Neuronal stem cell (in vitro differentiated cells): ENCODE results near the gene PEX11G.
A peak's percentile ranks its signal among the peaks of the same experiment; 100 is the strongest.

Source experiments
- DNase-seq: peaks from one replicate; pipeline ENCODE4 v3.0.0-alpha.2; 2013; ENCODE audit warnings: low spot score
- H2AFZ ChIP-seq: one replicate; pipeline ENCODE4 v1.6.1; 2013; ENCODE audit warnings: mild to moderate bottlenecking, low read length, inconsistent platforms
- H2AK5ac ChIP-seq: 2 replicates; pipeline ENCODE4 v1.6.1; 2013; ENCODE audit warnings: low read depth, mild to moderate bottlenecking, inconsistent platforms, low read length, moderate library complexity, mixed read lengths
- H2BK120ac ChIP-seq: 2 replicates; pipeline ENCODE4 v1.6.1; 2013; ENCODE audit warnings: low read depth, mild to moderate bottlenecking, inconsistent platforms, low read length, moderate library complexity, mixed read lengths
- H2BK12ac ChIP-seq: one replicate; pipeline ENCODE4 v1.6.1; 2013; ENCODE audit warnings: low read length, inconsistent platforms
- H2BK15ac ChIP-seq: 2 replicates; pipeline ENCODE4 v1.6.1; 2013; ENCODE audit warnings: mild to moderate bottlenecking, low read length, inconsistent platforms, mixed read lengths
- H2BK5ac ChIP-seq: one replicate; pipeline ENCODE4 v1.6.1; 2013; ENCODE audit warnings: inconsistent platforms, mild to moderate bottlenecking, low read length, moderate library complexity
- H3K14ac ChIP-seq: one replicate; pipeline ENCODE4 v1.6.1; 2013; ENCODE audit warnings: low read length, inconsistent platforms
- H3K18ac ChIP-seq: 2 replicates; pipeline ENCODE4 v1.6.1; 2013; ENCODE audit warnings: low read length, inconsistent platforms
- H3K23ac ChIP-seq: 2 replicates; pipeline ENCODE4 v1.6.1; 2013; ENCODE audit warnings: low read depth, mild to moderate bottlenecking, mixed read lengths, low read length, inconsistent platforms; ENCODE audit not compliant: poor library complexity
- H3K27ac ChIP-seq: replicated peaks from 3 replicates; pipeline ENCODE4 v1.5.1; 2013; ENCODE audit warnings: low read length, inconsistent platforms
- H3K27me3 ChIP-seq, 3 experiments: 2 replicates each; pipeline ENCODE4 v1.6.1; 2013; ENCODE audit warnings: low read length in 3 of 3, mild to moderate bottlenecking in 2 of 3, inconsistent platforms in 1 of 3, low read depth in 1 of 3, mixed read lengths in 1 of 3, moderate library complexity in 1 of 3; ENCODE audit not compliant: control insufficient read depth in 3 of 3, insufficient read depth in 3 of 3
- H3K36me3 ChIP-seq, 2 donors: replicated peaks in 1 of 2; 2 replicates each; pipeline ENCODE4 v1.6.1; 2013; ENCODE audit warnings: low read length in 2 of 2; ENCODE audit not compliant: control insufficient read depth in 2 of 2, insufficient read depth in 2 of 2
- H3K4ac ChIP-seq: 2 replicates; pipeline ENCODE4 v1.6.1; 2013; ENCODE audit warnings: inconsistent platforms, mild to moderate bottlenecking, low read length, moderate library complexity
- H3K4me1 ChIP-seq, 2 donors: 1 replicate in 1 of 2; 2 replicates in 1 of 2; pipeline ENCODE4 v1.6.1; 2013; ENCODE audit warnings: low read length in 2 of 2, low read depth in 1 of 2; ENCODE audit not compliant: control insufficient read depth in 2 of 2, insufficient read depth in 1 of 2
- H3K4me2 ChIP-seq: one replicate; pipeline ENCODE4 v1.6.1; 2013; ENCODE audit warnings: mild to moderate bottlenecking, low read length, inconsistent platforms; ENCODE audit not compliant: insufficient read depth, poor library complexity, severe bottlenecking
- H3K4me3 ChIP-seq, 2 donors: 2 replicates each; pipeline ENCODE4 v1.5.1; 2013; ENCODE audit warnings: low read length in 2 of 2, mild to moderate bottlenecking in 2 of 2, inconsistent platforms in 1 of 2, moderate library complexity in 1 of 2
- H3K79me1 ChIP-seq: one replicate; pipeline ENCODE4 v1.6.1; 2013; ENCODE audit warnings: low read depth, mild to moderate bottlenecking, inconsistent platforms, low read length, moderate library complexity
- H3K9ac ChIP-seq: one replicate; pipeline ENCODE4 v1.6.1; 2013; ENCODE audit warnings: mild to moderate bottlenecking, low read depth, low read length, inconsistent platforms; ENCODE audit not compliant: poor library complexity
- H3K9me3 ChIP-seq, 2 donors: replicated peaks in 1 of 2; 2 replicates each; pipeline versions ENCODE3 to v1.6.1; 2013; ENCODE audit warnings: low read length in 2 of 2, mild to moderate bottlenecking in 2 of 2, inconsistent platforms in 1 of 2, low read depth in 1 of 2, mixed read lengths in 1 of 2, moderate library complexity in 1 of 2; ENCODE audit not compliant: control insufficient read depth in 2 of 2, insufficient read depth in 1 of 2
- H4K8ac ChIP-seq: one replicate; pipeline ENCODE4 v1.6.1; 2013; ENCODE audit warnings: low read depth, mild to moderate bottlenecking, inconsistent platforms, low read length, moderate library complexity
- H4K91ac ChIP-seq: one replicate; pipeline ENCODE4 v1.6.1; 2013; ENCODE audit warnings: low read length, low read depth, mild to moderate bottlenecking, inconsistent platforms; ENCODE audit not compliant: poor library complexity
- WGBS, 2 donors: extraction: QIAGEN DNeasy Blood & Tissue Kit; methylation state at CpG; one replicate each; pipeline ENCODE4 v1.1.7; 2013; ENCODE audit warnings: missing lambda C conversion rate in 2 of 2, mixed read lengths in 1 of 2; ENCODE audit not compliant: insufficient read length in 2 of 2, insufficient replicate concordance in 1 of 2; ENCODE audit errors: extremely low coverage in 2 of 2; 5-methylcytosine and 5-hydroxymethylcytosine counted together

The PEX11G gene

GRCh38 chr19:7476241-7476640, 12.6 kb downstream of the PEX11G start:
- H3K14ac ChIP-seq = no peak overlapping the region
- no peaks in the 10 kb centered on the region for H3K9me3 ChIP-seq
- no peak for DNase-seq
- H2BK12ac ChIP-seq = no peak overlapping the region
- peaks cover 0 to 11% of the 10 kb centered on the region in 2 donors for H3K4me1 ChIP-seq
- H2AFZ ChIP-seq = no peak overlapping the region
- H3K4ac ChIP-seq = no peak overlapping the region
- no peak overlapping the region for H4K8ac ChIP-seq
- no peak overlapping the region for H4K91ac ChIP-seq
- peaks cover 1 to 7% of the 10 kb centered on the region in 2 donors for H3K36me3 ChIP-seq
- no peak overlapping the region for H2BK120ac ChIP-seq
- H2AK5ac ChIP-seq = no peak overlapping the region
- H3K18ac ChIP-seq = no peak overlapping the region
- H3K4me2 ChIP-seq = no peak overlapping the region
- no peak overlapping the region for H2BK5ac ChIP-seq
- no peak overlapping the region for H3K9ac ChIP-seq
- peak overlapping the region; percentile 8 for H3K23ac ChIP-seq
- no peaks in the 10 kb centered on the region for H3K27me3 ChIP-seq
- no peak overlapping the region for H2BK15ac ChIP-seq
- H3K79me1 ChIP-seq = peaks cover 2% of the 10 kb centered on the region
- H3K4me3 ChIP-seq = no peak overlapping the region
- H3K27ac ChIP-seq = no peak overlapping the region
- no CpG with 5 or more reads among the region's 7 CpGs for WGBS, 2 donors

- H3K36me3 ChIP-seq = peaks cover 6 to 13% of the 10 kb centered on the region in 2 donors
- no peak overlapping the region for H2BK120ac ChIP-seq
- H3K9ac ChIP-seq = no peak overlapping the region
- no peak overlapping the region for H3K27ac ChIP-seq
- H3K4me1 ChIP-seq = peaks cover 0 to 9% of the 10 kb centered on the region in 2 donors
- no peak overlapping the region for H2AK5ac ChIP-seq
- H2BK12ac ChIP-seq = no peak overlapping the region
- H2AFZ ChIP-seq = no peak overlapping the region
- H3K79me1 ChIP-seq = peaks cover 2% of the 10 kb centered on the region
- H2BK15ac ChIP-seq = no peak overlapping the region
- no peak overlapping the region for H3K14ac ChIP-seq
- H3K4ac ChIP-seq = no peak overlapping the region
- no peak overlapping the region for H2BK5ac ChIP-seq
- no peaks in the 10 kb centered on the region for H3K9me3 ChIP-seq
- no CpG with 5 or more reads among the region's 6 CpGs for WGBS, 2 donors
- no peak overlapping the region for H3K4me2 ChIP-seq
- H3K27me3 ChIP-seq = no peaks in the 10 kb centered on the region
- H4K8ac ChIP-seq = no peak overlapping the region
- no peak overlapping the region for H4K91ac ChIP-seq
- no peak for DNase-seq
- no peak overlapping the region for H3K18ac ChIP-seq
- no peak overlapping the region for H3K23ac ChIP-seq
- no peak overlapping the region for H3K4me3 ChIP-seq
Observed at GRCh38 chr19:7475665-7476064, 13.2 kb downstream of the PEX11G start.

GRCh38 chr19:7471696-7472615, 16.9 kb downstream of the PEX11G start:
- DNase-seq = no peak
- Histone ChIP-seq H2BK5ac (no peak overlapping the region), H3K14ac (no peak overlapping the region), H3K27ac (no peak overlapping the region), H2BK120ac (no peak overlapping the region), H3K9ac (no peak overlapping the region), H3K23ac (peak overlapping the region; percentile 85), H4K91ac (no peak overlapping the region), H3K4me3 (no peak overlapping the region), H3K27me3 (no peaks in the 10 kb centered on the region), H3K4me1 (no peaks in the 10 kb centered on the region), H2AFZ (no peak overlapping the region), H3K79me1 (no peaks in the 10 kb centered on the region), H2BK15ac (no peak overlapping the region), H3K4me2 (no peak overlapping the region), H3K36me3 (peaks cover 25 to 44% of the 10 kb centered on the region in 2 donors), H3K9me3 (no peaks in the 10 kb centered on the region), H4K8ac (no peak overlapping the region), H3K4ac (no peak overlapping the region), H2BK12ac (no peak overlapping the region), H2AK5ac (no peak overlapping the region), H3K18ac (no peak overlapping the region)
- no CpG with 5 or more reads among the region's 42 CpGs for WGBS, 2 donors

GRCh38 chr19:7470540-7471305, 18.1 kb downstream of the PEX11G start:
- Histone ChIP-seq H2BK5ac (no peak overlapping the region), H3K79me1 (no peaks in the 10 kb centered on the region), H3K36me3 (peaks cover 25 to 46% of the 10 kb centered on the region in 2 donors), H3K4me1 (no peaks in the 10 kb centered on the region), H3K27me3 (no peaks in the 10 kb centered on the region), H4K8ac (no peak overlapping the region), H3K4me2 (no peak overlapping the region), H3K23ac (peak overlapping the region; percentile 43), H3K4me3 (peak overlapping the region in 1 of 2 donors; percentile 28), H2AFZ (no peak overlapping the region), H3K27ac (no peak overlapping the region), H2BK12ac (peak overlapping the region; percentile 22), H3K9ac (no peak overlapping the region), H4K91ac (no peak overlapping the region), H2BK15ac (no peak overlapping the region), H3K9me3 (no peaks in the 10 kb centered on the region), H2BK120ac (no peak overlapping the region), H3K4ac (no peak overlapping the region), H2AK5ac (no peak overlapping the region), H3K14ac (no peak overlapping the region), H3K18ac (no peak overlapping the region)
- no CpG with 5 or more reads among the region's 31 CpGs for WGBS, 2 donors
- no peak for DNase-seq
